Measurements from ENCODE around the gene TMC5. TPM values are rescaled to one million over a fixed set of nuclear protein-coding genes. Genes with fewer than 3 reads are reported as not detected.
"Not testable (repeated sequence)": the region's sequence is repeated elsewhere in the genome, so short reads cannot be mapped to it uniquely, and the experiment has no call there.

The TMC5 gene
- total and polyA plus RNA-seq, 7 donors = 0.01 to 0.04 TPM; not detected in 5

- H3K9me3 ChIP-seq = peaks cover 4% of the 10 kb centered on the region
- H3K36me3 ChIP-seq (ENCODE audit: insufficient read depth in 1 of 2, low read depth in 1 of 2) = no peaks in the 10 kb centered on the region
- ATAC-seq (no peak), DNase-seq (no peak)
- intact Hi-C loops (cut with DNase I) = no loop called here
- TF ChIP-seq CTCF (IDR thresholded peaks at IDR 0.05) = no peak
- H3K4me3 ChIP-seq = no peak overlapping the region
- H3K4me1 ChIP-seq = no peaks in the 10 kb centered on the region
- H3K27me3 ChIP-seq (ENCODE audit: insufficient read depth in 3 of 3, low read length in 2 of 3) = peaks cover 4 to 40% (median 4%) of the 10 kb centered on the region in 3 donors
- WGBS, 3 donors = 29 to 45% (median 42%) methylated on average over 3 of the region's 3 CpGs
- no peak overlapping the region for H3K27ac ChIP-seq
These were observed 6.4 kb upstream of the TMC5 start for GRCh38 chr16:19411298-19411697.

GRCh38 chr16:19412055-19412454 is 5.6 kb upstream of the TMC5 start:
- ATAC-seq; H3K4me3 ChIP-seq; DNase-seq; H3K36me3 ChIP-seq (ENCODE audit: insufficient read depth in 1 of 2, low read depth in 1 of 2); H3K4me1 ChIP-seq; H3K27ac ChIP-seq; intact Hi-C loops (cut with DNase I); H3K9me3 ChIP-seq: not testable (repeated sequence)
- peaks cover 4 to 40% (median 4%) of the 10 kb centered on the region in 3 donors for H3K27me3 ChIP-seq (ENCODE audit: insufficient read depth in 3 of 3, low read length in 2 of 3)
- 90 to 95% (median 94%) methylated on average over 7 of the region's 7 CpGs for WGBS, 3 donors

- H3K4me1 ChIP-seq = no peaks in the 10 kb centered on the region
- 56 to 62% (median 60%) methylated on average over 5 of the region's 5 CpGs for WGBS, 3 donors
- no peak for TF ChIP-seq CTCF (IDR thresholded peaks at IDR 0.05)
- H3K36me3 ChIP-seq (ENCODE audit: insufficient read depth in 1 of 2, low read depth in 1 of 2) = no peaks in the 10 kb centered on the region
- intact Hi-C loops (cut with DNase I) = no loop called here
- H3K27ac ChIP-seq = no peak overlapping the region
- DNase-seq = no peak
- peaks cover 0 to 25% (median 2%) of the 10 kb centered on the region in 3 donors for H3K27me3 ChIP-seq (ENCODE audit: insufficient read depth in 3 of 3, low read length in 2 of 3)
- ATAC-seq = no peak
- H3K9me3 ChIP-seq = no peaks in the 10 kb centered on the region
- no peak overlapping the region for H3K4me3 ChIP-seq
These were observed 2.2 kb upstream of the TMC5 start for GRCh38 chr16:19415461-19415860.

DNA sequence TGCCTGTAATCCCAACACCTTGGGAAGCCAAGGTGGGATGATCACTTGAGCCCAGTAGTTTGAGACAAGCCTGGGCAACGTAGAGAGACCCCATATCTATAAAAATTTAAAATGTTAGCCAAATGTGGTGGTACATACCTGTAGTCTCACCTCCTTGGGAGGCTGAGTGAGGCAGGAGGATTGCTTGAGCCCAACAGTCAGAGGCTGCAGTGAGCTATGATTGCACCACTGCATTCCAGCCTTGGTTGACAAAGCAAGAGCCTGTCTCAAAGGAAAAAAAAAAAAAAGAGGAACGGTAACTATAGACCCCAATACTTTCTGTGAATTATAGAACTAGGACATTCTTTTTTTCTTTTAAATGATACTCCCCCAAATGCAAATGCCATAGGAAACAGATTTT is 1.8 kb upstream of the TMC5 start:
- no peak overlapping the region for H3K4me3 ChIP-seq
- no peaks in the 10 kb centered on the region for H3K4me1 ChIP-seq
- TF ChIP-seq CTCF (IDR thresholded peaks at IDR 0.05) = no peak
- no peak for ATAC-seq
- DNase-seq = no peak
- peaks cover 0 to 21% (median 0%) of the 10 kb centered on the region in 3 donors for H3K27me3 ChIP-seq (ENCODE audit: insufficient read depth in 3 of 3, low read length in 2 of 3)
- H3K36me3 ChIP-seq (ENCODE audit: insufficient read depth in 1 of 2, low read depth in 1 of 2) = no peaks in the 10 kb centered on the region
- H3K9me3 ChIP-seq = no peaks in the 10 kb centered on the region
- no peak overlapping the region for H3K27ac ChIP-seq
- intact Hi-C loops (cut with DNase I) = no loop called here
- WGBS, 3 donors = 59 to 62% (median 60%) methylated on average over 2 of the region's 2 CpGs

GRCh38 chr16:19418200-19418599 is 517 bp downstream of the TMC5 start:
- Histone ChIP-seq H3K4me1 (no peaks in the 10 kb centered on the region), H3K9me3 (no peaks in the 10 kb centered on the region), H3K27ac (no peak overlapping the region), H3K4me3 (no peak overlapping the region), H3K36me3 (ENCODE audit: insufficient read depth in 1 of 2, low read depth in 1 of 2) (no peaks in the 10 kb centered on the region), H3K27me3 (ENCODE audit: insufficient read depth in 3 of 3, low read length in 2 of 3) (no peaks in the 10 kb centered on the region)
- intact Hi-C loops (cut with DNase I) = no loop called here
- no peak for ATAC-seq
- WGBS, 3 donors = 80 to 85% (median 81%) methylated on average over 4 of the region's 4 CpGs
- DNase-seq = no peak
- TF ChIP-seq CTCF (IDR thresholded peaks at IDR 0.05) = no peak
